HepG2 (cell line): Measurements from ENCODE around the gene LLGL2. TPM values are rescaled to one million over a fixed set of nuclear protein-coding genes. Genes with fewer than 3 reads are reported as not detected.
A peak's percentile ranks its signal among the peaks of the same experiment; 100 is the strongest.

ENCODE experiments used
- MTF1 ChIP-seq: sonication (generic); formaldehyde crosslinking; IDR thresholded peaks from 2 replicates; pipeline ENCODE4 v1.5.0; 2020; ENCODE audit warnings: missing genetic modification reagents
- MTF2 ChIP-seq: sonication (generic); formaldehyde crosslinking; IDR thresholded peaks from 2 replicates; pipeline ENCODE4 v1.5.0; 2020; ENCODE audit warnings: missing genetic modification reagents, borderline replicate concordance
- NFYB ChIP-seq: sonication (generic); formaldehyde crosslinking; IDR thresholded peaks from 2 replicates; pipeline ENCODE4 v1.4.0; 2020; ENCODE audit warnings: missing genetic modification reagents
- NONO ChIP-seq, 2 experiments: fragments of 450-650 bp in 1 of 2; sonication (generic) in 1 of 2; formaldehyde crosslinking in 1 of 2; IDR thresholded peaks in 1 of 2; conservative IDR thresholded peaks in 1 of 2; 2 replicates each; pipeline versions ENCODE4 v1.6.1 to v1.8.0; 2017 to 2022; ENCODE audit warnings: mild to moderate bottlenecking in 1 of 2, missing genetic modification reagents in 1 of 2, moderate library complexity in 1 of 2
- PRPF4 ChIP-seq: fragments of 200-400 bp; formaldehyde crosslinking; IDR thresholded peaks from 2 replicates; pipeline ENCODE4 v1.6.1; 2016; ENCODE audit warnings: low read length, low read depth; ENCODE audit not compliant: poor library complexity, severe bottlenecking
- PTBP1 ChIP-seq: fragments of 200-400 bp; formaldehyde crosslinking; IDR thresholded peaks from 2 replicates; pipeline ENCODE4 v1.6.1; 2018; ENCODE audit warnings: low read length, low read depth; ENCODE audit not compliant: poor library complexity, severe bottlenecking
- RELA ChIP-seq: sonication (generic); formaldehyde crosslinking; IDR thresholded peaks from 2 replicates; pipeline ENCODE4 v1.4.0; 2020; ENCODE audit warnings: missing genetic modification reagents
- SRF ChIP-seq: IDR thresholded peaks from 2 replicates; pipeline ENCODE4 v1.6.1; 2011; ENCODE audit warnings: mild to moderate bottlenecking, low read depth, low read length, moderate library complexity
- TAF1 ChIP-seq: sonication (generic); formaldehyde crosslinking; IDR thresholded peaks from 2 replicates; pipeline ENCODE4 v1.4.0; 2020; ENCODE audit warnings: missing genetic modification reagents
- UBTF ChIP-seq: sonication (generic); formaldehyde crosslinking; IDR thresholded peaks from 2 replicates; pipeline ENCODE4 v1.4.0; 2020; ENCODE audit warnings: mild to moderate bottlenecking, missing genetic modification reagents
- ZEB1 ChIP-seq: IDR thresholded peaks from 2 replicates; pipeline ENCODE4 v1.6.1; 2012; ENCODE audit warnings: mild to moderate bottlenecking, low read depth, inconsistent platforms; ENCODE audit not compliant: insufficient replicate concordance
- ZFP36L2 ChIP-seq: sonication (generic); formaldehyde crosslinking; IDR thresholded peaks from 2 replicates; pipeline ENCODE4 v1.4.0; 2020; ENCODE audit warnings: missing genetic modification reagents
- ZKSCAN1 ChIP-seq: fragments of 150-350 bp; IDR thresholded peaks from 2 replicates; pipeline ENCODE4 v1.6.1; 2014; ENCODE audit warnings: low read length
- ZNF256 ChIP-seq: sonication (generic); formaldehyde crosslinking; conservative IDR thresholded peaks from 2 replicates; pipeline ENCODE4 v1.4.0; 2020; ENCODE audit warnings: missing genetic modification reagents
- ZNF274 ChIP-seq: sonication (generic); formaldehyde crosslinking; IDR thresholded peaks from 2 replicates; pipeline ENCODE4 v1.5.1; 2020; ENCODE audit warnings: mild to moderate bottlenecking, missing genetic modification reagents
- ZNF432 ChIP-seq: sonication (generic); formaldehyde crosslinking; IDR thresholded peaks from 2 replicates; pipeline ENCODE4 v1.5.0; 2020; ENCODE audit warnings: missing genetic modification reagents, mild to moderate bottlenecking, borderline replicate concordance
- ZNF570 ChIP-seq: sonication (generic); formaldehyde crosslinking; IDR thresholded peaks from 2 replicates; pipeline ENCODE4 v1.4.0; 2020; ENCODE audit warnings: mild to moderate bottlenecking, missing genetic modification reagents, borderline replicate concordance
- ZNF589 ChIP-seq: sonication (generic); formaldehyde crosslinking; conservative IDR thresholded peaks from 2 replicates; pipeline ENCODE4 v1.8.0; 2022; ENCODE audit warnings: mild to moderate bottlenecking, moderate library complexity, missing genetic modification reagents
- ZNF773 ChIP-seq: sonication (generic); formaldehyde crosslinking; IDR thresholded peaks from 2 replicates; pipeline ENCODE4 v1.4.0; 2020; ENCODE audit warnings: missing genetic modification reagents, borderline replicate concordance
- ZNF816 ChIP-seq: sonication (generic); formaldehyde crosslinking; IDR thresholded peaks from 2 replicates; pipeline ENCODE4 v1.8.0; 2022; ENCODE audit warnings: missing genetic modification reagents, mild to moderate bottlenecking, borderline replicate concordance
- ZZZ3 ChIP-seq: sonication (generic); formaldehyde crosslinking; IDR thresholded peaks from 2 replicates; pipeline ENCODE4 v1.4.0; 2020; ENCODE audit warnings: missing genetic modification reagents, mild to moderate bottlenecking, borderline replicate concordance
- polyA plus RNA-seq, 8 experiments: library from polyadenylated mRNA; depleted of rRNA in 3 of 8; stranded (reverse) in 7 of 8; unstranded in 1 of 8; fragments of >200 nt; fragmentation: Illumina TruSeq in 4 of 8; extraction: Trizol in 4 of 8; gene quantifications; 2 replicates each; pipeline versions ENCODE4 v1.2.1 to v1.2.3, GENCODE V29; 2011 to 2016; ENCODE audit warnings: low read depth in 4 of 8, missing spikeins in 1 of 8, mixed read lengths in 1 of 8; ENCODE audit not compliant: insufficient read depth in 1 of 8
- total RNA-seq, 5 experiments: library from RNA; depleted of rRNA; stranded (reverse); fragments of >200 nt; fragmentation: Illumina TruSeq; extraction: Trizol; gene quantifications; 2 replicates each; pipeline ENCODE4 v1.2.3, GENCODE V29; 2016; ENCODE audit warnings: low read depth in 1 of 5
- TF ChIP-seq, protein P1 (sequence below): sonication (generic); formaldehyde crosslinking; IDR thresholded peaks from 2 replicates; pipeline ENCODE4 v1.4.0; 2020; ENCODE audit warnings: mild to moderate bottlenecking, low read depth, missing genetic modification reagents
- TF ChIP-seq, protein P2 (sequence below): IDR thresholded peaks from 2 replicates; pipeline ENCODE4 v1.6.1; 2018; ENCODE audit warnings: missing genetic modification reagents, mild to moderate bottlenecking, missing compliant biosample characterization
- TF ChIP-seq, protein P3 (sequence below): sonication (generic); formaldehyde crosslinking; IDR thresholded peaks from 2 replicates; pipeline ENCODE4 v1.5.0; 2020; ENCODE audit warnings: mild to moderate bottlenecking, missing genetic modification reagents, borderline replicate concordance

LLGL2 gene
- total and polyA plus RNA-seq, 2 of the 13 experiments (the other 11 are each of a cell fraction or from before 2014, with no cell fraction given) = 83.0 to 86.7 TPM

- TF ChIP-seq ZFP36L2 (no peak), UBTF (CRISPR knock-in tag) (peak; percentile 46; the same call in 1 of the 2 replicates), PTBP1 (no peak), ZNF570 (CRISPR knock-in tag) (no peak), ZNF773 (CRISPR knock-in tag) (peak; percentile 19; the same call in 1 of the 2 replicates), ZNF274 (CRISPR knock-in tag) (0 out of 2 replicates have a peak, but pooled peaks have one; percentile 60), ZNF432 (CRISPR knock-in tag) (no peak), NFYB (CRISPR knock-in tag) (no peak), MTF1 (CRISPR knock-in tag) (no peak), ZZZ3 (CRISPR knock-in tag) (no peak), NONO (IDR thresholded peaks at IDR 0.05) (no peak), NONO (CRISPR knock-in tag; conservative IDR thresholded peaks at IDR 0.05) (0 out of 2 replicates have a peak, but pooled peaks have one; percentile 17), ZEB1 (no peak), ZNF589 (peak; percentile 48; the same call in 1 of the 2 replicates), RELA (no peak), MTF2 (no peak), TAF1 (CRISPR knock-in tag) (0 out of 2 replicates have a peak, but pooled peaks have one; percentile 7), ZNF256 (CRISPR knock-in tag) (no peak), PRPF4 (no peak), ZKSCAN1 (no peak), ZNF816 (no peak), SRF (no peak)
- TF ChIP-seq, protein P1, sequence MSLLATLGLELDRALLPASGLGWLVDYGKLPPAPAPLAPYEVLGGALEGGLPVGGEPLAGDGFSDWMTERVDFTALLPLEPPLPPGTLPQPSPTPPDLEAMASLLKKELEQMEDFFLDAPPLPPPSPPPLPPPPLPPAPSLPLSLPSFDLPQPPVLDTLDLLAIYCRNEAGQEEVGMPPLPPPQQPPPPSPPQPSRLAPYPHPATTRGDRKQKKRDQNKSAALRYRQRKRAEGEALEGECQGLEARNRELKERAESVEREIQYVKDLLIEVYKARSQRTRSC (CRISPR knock-in tag) = no peak
- TF ChIP-seq, protein P2, sequence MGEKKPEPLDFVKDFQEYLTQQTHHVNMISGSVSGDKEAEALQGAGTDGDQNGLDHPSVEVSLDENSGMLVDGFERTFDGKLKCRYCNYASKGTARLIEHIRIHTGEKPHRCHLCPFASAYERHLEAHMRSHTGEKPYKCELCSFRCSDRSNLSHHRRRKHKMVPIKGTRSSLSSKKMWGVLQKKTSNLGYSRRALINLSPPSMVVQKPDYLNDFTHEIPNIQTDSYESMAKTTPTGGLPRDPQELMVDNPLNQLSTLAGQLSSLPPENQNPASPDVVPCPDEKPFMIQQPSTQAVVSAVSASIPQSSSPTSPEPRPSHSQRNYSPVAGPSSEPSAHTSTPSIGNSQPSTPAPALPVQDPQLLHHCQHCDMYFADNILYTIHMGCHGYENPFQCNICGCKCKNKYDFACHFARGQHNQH = no peak
- TF ChIP-seq, protein P3, sequence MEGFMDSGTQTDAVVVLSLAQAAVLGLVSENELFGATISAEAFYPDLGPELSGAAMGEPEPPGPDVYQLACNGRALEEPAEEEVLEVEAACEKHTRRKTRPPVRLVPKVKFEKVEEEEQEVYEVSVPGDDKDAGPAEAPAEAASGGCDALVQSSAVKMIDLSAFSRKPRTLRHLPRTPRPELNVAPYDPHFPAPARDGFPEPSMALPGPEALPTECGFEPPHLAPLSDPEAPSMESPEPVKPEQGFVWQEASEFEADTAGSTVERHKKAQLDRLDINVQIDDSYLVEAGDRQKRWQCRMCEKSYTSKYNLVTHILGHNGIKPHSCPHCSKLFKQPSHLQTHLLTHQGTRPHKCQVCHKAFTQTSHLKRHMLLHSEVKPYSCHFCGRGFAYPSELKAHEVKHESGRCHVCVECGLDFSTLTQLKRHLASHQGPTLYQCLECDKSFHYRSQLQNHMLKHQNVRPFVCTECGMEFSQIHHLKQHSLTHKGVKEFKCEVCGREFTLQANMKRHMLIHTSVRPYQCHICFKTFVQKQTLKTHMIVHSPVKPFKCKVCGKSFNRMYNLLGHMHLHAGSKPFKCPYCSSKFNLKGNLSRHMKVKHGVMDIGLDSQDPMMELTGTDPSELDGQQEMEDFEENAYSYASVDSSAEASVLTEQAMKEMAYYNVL = no peak
Measured at GRCh38 chr17:75516619-75517296, 8.7 kb upstream of the LLGL2 start (continued).
